Activated CD8-positive, alpha-beta memory T cell treated with anti-CD3 and anti-CD28 coated beads for 1 hour (primary cell): ENCODE results near the gene MRAP2.
"Not testable (repeated sequence)": the region's sequence is repeated elsewhere in the genome, so short reads cannot be mapped to it uniquely, and the experiment has no call there.

Experiments used
- DNase-seq, 2 donors: peaks; one replicate each; pipeline ENCODE4 v3.0.0-alpha.2; 2020; ENCODE audit warnings: low read depth in 1 of 2; ENCODE audit errors: extremely low read depth in 1 of 2

MRAP2 gene

GRCh38 chr6:84118191-84118590 lies 84.6 kb downstream of the MRAP2 start:
- no peak for DNase-seq

GRCh38 chr6:84119277-84119676 lies 85.7 kb downstream of the MRAP2 start:
- DNase-seq: no peak

- no peak for DNase-seq
Measured at GRCh38 chr6:84123186-84123585, 89.6 kb downstream of the MRAP2 start.

- DNase-seq: not testable (repeated sequence)
Measured at GRCh38 chr6:84129588-84129987, 96.0 kb downstream of the MRAP2 start.

GRCh38 chr6:84133385-84133784 lies 99.8 kb downstream of the MRAP2 start:
- DNase-seq: not testable (repeated sequence)

- no peak for DNase-seq
Measured at GRCh38 chr6:84135291-84135690, 101.7 kb downstream of the MRAP2 start.

- no peak for DNase-seq
Measured at GRCh38 chr6:84136364-84137050, 102.9 kb downstream of the MRAP2 start.

- DNase-seq: no peak
Measured at GRCh38 chr6:84137051-84137375, 103.4 kb downstream of the MRAP2 start.

GRCh38 chr6:84137989-84138575 lies 104.5 kb downstream of the MRAP2 start:
- DNase-seq: no peak

- DNase-seq: no peak
Measured at GRCh38 chr6:84139311-84139710, 105.7 kb downstream of the MRAP2 start.
